CD14-positive monocyte (primary cell): Measurements from ENCODE around the gene KIAA0513. TPM values are rescaled to one million over a fixed set of nuclear protein-coding genes. Genes with fewer than 3 reads are reported as not detected.
A peak's percentile ranks its signal among the peaks of the same experiment; 100 is the strongest.

Experiments used
- DNase-seq, 3 donors: peaks; one replicate each; pipeline ENCODE4 v3.0.0-alpha.2; 2011 to 2022
- H2AFZ ChIP-seq: 2 replicates; pipeline ENCODE4 v1.6.0; 2012; ENCODE audit warnings: mild to moderate bottlenecking, low read depth, low read length, inconsistent platforms; ENCODE audit not compliant: insufficient read depth, poor library complexity, severe bottlenecking
- H3K27ac ChIP-seq, 2 donors: 1 replicate in 1 of 2; 2 replicates in 1 of 2; pipeline ENCODE4 v1.5.1; 2012 to 2013; ENCODE audit warnings: low read length in 2 of 2, control low read depth in 1 of 2, inconsistent platforms in 1 of 2, low read depth in 1 of 2, mild to moderate bottlenecking in 1 of 2
- H3K27me3 ChIP-seq, 2 donors: one replicate each; pipeline versions ENCODE4 v1.6.0 to v1.6.1; 2011 to 2013; ENCODE audit warnings: low read length in 2 of 2; ENCODE audit not compliant: control insufficient read depth in 2 of 2, insufficient read depth in 2 of 2
- H3K36me3 ChIP-seq, 2 donors: replicated peaks in 1 of 2; 1 replicate in 1 of 2; 2 replicates in 1 of 2; pipeline versions ENCODE4 v1.5.1 to v1.6.1; 2012 to 2013; ENCODE audit warnings: low read length in 2 of 2, control low read depth in 1 of 2, inconsistent platforms in 1 of 2, mild to moderate bottlenecking in 1 of 2; ENCODE audit not compliant: insufficient read depth in 2 of 2, control insufficient read depth in 1 of 2
- H3K4me1 ChIP-seq, 2 donors: 1 replicate in 1 of 2; 2 replicates in 1 of 2; pipeline versions ENCODE4 v1.5.1 to v1.6.1; 2012 to 2013; ENCODE audit warnings: low read length in 2 of 2, control low read depth in 1 of 2, inconsistent platforms in 1 of 2, mild to moderate bottlenecking in 1 of 2, moderate library complexity in 1 of 2; ENCODE audit not compliant: insufficient read depth in 2 of 2, control insufficient read depth in 1 of 2
- H3K4me2 ChIP-seq: replicated peaks from 2 replicates; pipeline ENCODE3; 2012; ENCODE audit warnings: low read length, moderate library complexity, mild to moderate bottlenecking; ENCODE audit not compliant: poor library complexity, severe bottlenecking; ENCODE audit errors: extremely low read depth
- H3K4me3 ChIP-seq, 3 experiments: fragments of 200-600 bp in 1 of 3; sonication (generic) in 1 of 3; replicated peaks in 1 of 3; 1 replicate in 2 of 3; 2 replicates in 1 of 3; pipeline ENCODE4 v1.5.1; 2011 to 2013; ENCODE audit warnings: low read length in 3 of 3, mild to moderate bottlenecking in 3 of 3, control low read depth in 2 of 3, low read depth in 2 of 3, inconsistent platforms in 1 of 3, moderate library complexity in 1 of 3
- H3K79me2 ChIP-seq: 2 replicates; pipeline ENCODE4 v1.6.0; 2012; ENCODE audit warnings: mild to moderate bottlenecking, control low read depth, inconsistent platforms, low read length, moderate library complexity; ENCODE audit not compliant: insufficient read depth
- H3K9ac ChIP-seq: 2 replicates; pipeline ENCODE4 v1.6.0; 2017; ENCODE audit warnings: low read length, mild to moderate bottlenecking; ENCODE audit not compliant: insufficient read depth, poor library complexity, severe bottlenecking
- H3K9me3 ChIP-seq, 2 donors: replicated peaks in 1 of 2; 1 replicate in 1 of 2; 2 replicates in 1 of 2; pipeline versions ENCODE4 v1.5.1 to v1.6.1; 2012 to 2013; ENCODE audit warnings: low read length in 2 of 2, control low read depth in 1 of 2; ENCODE audit not compliant: control insufficient read depth in 1 of 2, insufficient read depth in 1 of 2
- H4K20me1 ChIP-seq: 2 replicates; pipeline ENCODE4 v1.6.0; 2012; ENCODE audit warnings: mild to moderate bottlenecking, low read length, control low read depth, moderate library complexity; ENCODE audit not compliant: insufficient read depth
- H3K27ac Mint-ChIP-seq, 7 donors: one replicate each; pipeline ENCODE4 v1.8.0; 2020; ENCODE audit warnings: mild to moderate bottlenecking in 7 of 7, mixed read lengths in 7 of 7, moderate library complexity in 6 of 7, inconsistent platforms in 2 of 7
- H3K27me3 Mint-ChIP-seq, 3 donors: one replicate each; pipeline ENCODE4 v1.8.0; 2021 to 2022; ENCODE audit warnings: low read depth in 3 of 3, mild to moderate bottlenecking in 3 of 3, mixed read lengths in 3 of 3, moderate library complexity in 3 of 3, inconsistent platforms in 1 of 3
- H3K36me3 Mint-ChIP-seq, 2 donors: one replicate each; pipeline ENCODE4 v1.8.0; 2020; ENCODE audit warnings: mixed read lengths in 2 of 2, inconsistent platforms in 1 of 2, mild to moderate bottlenecking in 1 of 2
- H3K4me1 Mint-ChIP-seq: one replicate; pipeline ENCODE4 v1.8.0; 2020; ENCODE audit warnings: mild to moderate bottlenecking, mixed read lengths
- H3K4me3 Mint-ChIP-seq, 2 donors: one replicate each; pipeline ENCODE4 v1.8.0; 2020; ENCODE audit warnings: mild to moderate bottlenecking in 2 of 2, mixed read lengths in 2 of 2, moderate library complexity in 1 of 2
- H3K9me3 Mint-ChIP-seq, 7 donors: one replicate each; pipeline ENCODE4 v1.8.0; 2020 to 2022; ENCODE audit warnings: mixed read lengths in 7 of 7, mild to moderate bottlenecking in 6 of 7, moderate library complexity in 6 of 7, inconsistent platforms in 2 of 7
- WGBS: methylation state at CpG from one replicate; pipeline ENCODE4 v1.1.5; 2013; ENCODE audit warnings: missing lambda C conversion rate; ENCODE audit not compliant: insufficient coverage; 5-methylcytosine and 5-hydroxymethylcytosine counted together
- intact Hi-C, 2 donors: fragments of 100-400 bp; cut with micrococcal nuclease; formaldehyde crosslinking; loops; one replicate each; pipeline versions ENCODE4 v1.15.0 to v1.15.1; 2023
- polyA plus RNA-seq, 3 donors: library from polyadenylated mRNA; depleted of rRNA in 1 of 3; unstranded in 2 of 3; stranded (reverse) in 1 of 3; fragments of 300-500 nt in 2 of 3; fragments of >200 nt in 1 of 3; fragmentation: Illumina TruSeq in 2 of 3; gene quantifications; 1 replicate in 2 of 3; 2 replicates in 1 of 3; pipeline ENCODE4 v1.2.3, GENCODE V29; 2012 to 2021
- TF ChIP-seq, protein P1 (sequence below): fragments of 200-600 bp; IDR thresholded peaks from one replicate; pipeline ENCODE4 v1.8.0; 2022; ENCODE audit warnings: antibody characterized with exemption, mild to moderate bottlenecking

KIAA0513 gene
- polyA plus RNA-seq, 3 donors: 21.4 to 77.5 (median 32.7) TPM

DNA sequence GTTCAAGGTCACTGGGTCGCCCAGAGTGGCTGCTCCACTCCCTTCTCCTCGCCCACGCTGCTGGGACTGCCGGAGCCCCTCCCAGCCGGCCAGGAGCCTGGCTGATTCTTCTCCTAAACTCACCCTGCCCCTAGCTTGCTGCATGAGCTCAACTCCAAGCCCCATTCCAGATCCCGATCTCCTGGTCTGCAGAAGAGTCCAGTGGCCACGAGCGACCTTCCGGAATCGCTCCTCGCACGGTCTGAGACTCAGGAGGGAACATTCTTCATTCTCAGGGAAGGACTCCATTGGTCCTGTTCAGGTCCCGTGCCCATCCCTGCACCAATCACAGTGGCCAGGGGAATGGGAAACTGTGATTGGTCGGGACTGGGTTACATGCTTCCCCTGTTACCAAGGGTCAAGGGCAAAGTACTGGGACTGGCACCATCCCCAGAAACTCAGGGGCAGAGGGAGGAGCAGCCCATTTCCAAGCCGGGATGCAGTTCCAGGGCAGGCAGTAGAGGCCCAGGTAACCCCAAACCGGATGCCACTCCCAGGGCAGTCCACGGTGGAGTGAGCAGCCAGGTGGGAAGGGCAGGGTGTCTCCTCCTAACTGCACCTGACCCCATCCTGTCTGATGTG lies 109.2 kb downstream of the KIAA0513 start:
- H3K27me3 ChIP-seq: no peaks in the 10 kb centered on the region
- peaks cover 43% of the 10 kb centered on the region for H3K4me1 Mint-ChIP-seq

DNA sequence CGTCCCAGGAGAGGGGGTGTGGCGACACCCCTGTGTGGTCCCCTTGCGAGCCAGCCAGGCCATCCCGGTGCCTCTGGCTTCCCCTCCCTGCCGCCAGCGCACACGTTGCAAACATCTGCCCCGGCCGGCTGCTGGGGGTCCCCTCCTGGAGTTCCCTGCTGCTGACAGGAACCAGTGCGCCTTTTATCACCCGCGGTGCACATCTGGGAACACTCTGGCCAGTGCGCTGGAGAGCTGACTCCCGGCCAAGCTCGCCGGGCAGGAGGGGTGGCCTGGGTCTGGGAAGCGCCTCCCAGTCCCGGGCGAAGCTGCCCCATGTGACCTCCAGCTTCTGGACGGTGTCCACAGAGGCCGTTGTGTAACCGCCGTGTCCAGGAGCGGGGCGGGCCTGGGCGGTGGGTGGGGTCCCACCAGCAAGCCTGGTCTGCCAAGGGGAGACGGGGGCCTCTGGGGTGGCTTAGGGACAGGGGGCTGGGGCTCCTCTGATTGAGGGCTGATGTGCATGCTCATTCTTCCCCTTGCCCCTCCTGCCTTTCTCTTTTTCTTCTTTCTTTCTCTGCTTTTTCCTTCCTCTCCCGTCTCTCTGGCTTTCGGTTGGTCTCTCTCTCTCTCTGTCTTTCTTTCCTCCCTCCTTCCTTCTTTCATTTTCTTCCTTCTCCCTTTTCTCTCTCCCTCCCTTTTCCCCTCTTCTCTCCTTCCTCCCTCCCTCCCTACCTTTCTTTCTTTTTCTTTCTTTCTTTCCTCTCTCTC lies 109.9 kb downstream of the KIAA0513 start:
- peak overlapping the region; percentile 81 for H2AFZ ChIP-seq
- no peaks in the 10 kb centered on the region for H3K27me3 ChIP-seq
- Mint-ChIP-seq H3K4me1 (peaks cover 43% of the 10 kb centered on the region), H3K9me3 (peaks cover 2 to 8% (median 5%) of the 10 kb centered on the region in 7 donors), H3K27ac (peak overlapping the region; percentile 94 to 97 (median 96)), H3K36me3 (peaks cover 1 to 3% of the 10 kb centered on the region in 2 donors), H3K27me3 (peaks cover 8 to 19% (median 17%) of the 10 kb centered on the region in 3 donors), H3K4me3 (peak overlapping the region; percentile 79 to 91)
- intact Hi-C loops: no loop called here
- TF ChIP-seq, protein P1, sequence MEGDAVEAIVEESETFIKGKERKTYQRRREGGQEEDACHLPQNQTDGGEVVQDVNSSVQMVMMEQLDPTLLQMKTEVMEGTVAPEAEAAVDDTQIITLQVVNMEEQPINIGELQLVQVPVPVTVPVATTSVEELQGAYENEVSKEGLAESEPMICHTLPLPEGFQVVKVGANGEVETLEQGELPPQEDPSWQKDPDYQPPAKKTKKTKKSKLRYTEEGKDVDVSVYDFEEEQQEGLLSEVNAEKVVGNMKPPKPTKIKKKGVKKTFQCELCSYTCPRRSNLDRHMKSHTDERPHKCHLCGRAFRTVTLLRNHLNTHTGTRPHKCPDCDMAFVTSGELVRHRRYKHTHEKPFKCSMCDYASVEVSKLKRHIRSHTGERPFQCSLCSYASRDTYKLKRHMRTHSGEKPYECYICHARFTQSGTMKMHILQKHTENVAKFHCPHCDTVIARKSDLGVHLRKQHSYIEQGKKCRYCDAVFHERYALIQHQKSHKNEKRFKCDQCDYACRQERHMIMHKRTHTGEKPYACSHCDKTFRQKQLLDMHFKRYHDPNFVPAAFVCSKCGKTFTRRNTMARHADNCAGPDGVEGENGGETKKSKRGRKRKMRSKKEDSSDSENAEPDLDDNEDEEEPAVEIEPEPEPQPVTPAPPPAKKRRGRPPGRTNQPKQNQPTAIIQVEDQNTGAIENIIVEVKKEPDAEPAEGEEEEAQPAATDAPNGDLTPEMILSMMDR: no peak
- DNase-seq: peak; percentile 62 to 71 (median 65)
- WGBS: under 1% methylated on average over 21 of the region's 29 CpGs
- peak overlapping the region; percentile 58 for H3K9ac ChIP-seq
- H4K20me1 ChIP-seq: no peaks in the 10 kb centered on the region
- no peaks in the 10 kb centered on the region for H3K36me3 ChIP-seq
- peak overlapping the region; percentile 84 to 88 for H3K27ac ChIP-seq
- H3K4me3 ChIP-seq: peak overlapping the region; percentile 44 to 80 (median 55)
- H3K4me1 ChIP-seq: peaks cover 38 to 45% of the 10 kb centered on the region in 2 donors
- H3K4me2 ChIP-seq: peak overlapping the region; percentile 81
- no peaks in the 10 kb centered on the region for H3K79me2 ChIP-seq
- no peaks in the 10 kb centered on the region for H3K9me3 ChIP-seq

More for the DNA sequence above, 109.2 kb downstream of the KIAA0513 start:
- Histone ChIP-seq H3K4me2 (peak overlapping the region; percentile 81), H2AFZ (peak overlapping the region; percentile 81), H4K20me1 (no peaks in the 10 kb centered on the region), H3K9ac (peak overlapping the region; percentile 58), H3K4me1 (peaks cover 38 to 45% of the 10 kb centered on the region in 2 donors), H3K4me3 (peak overlapping the region; percentile 44 to 80 (median 55)), H3K27ac (peak overlapping the region; percentile 84 to 88), H3K79me2 (no peaks in the 10 kb centered on the region), H3K36me3 (no peaks in the 10 kb centered on the region), H3K9me3 (no peaks in the 10 kb centered on the region)
- WGBS: 72% methylated on average over 14 of the region's 17 CpGs
- intact Hi-C loops: no loop called here
- H3K36me3 Mint-ChIP-seq: peaks cover 2 to 3% of the 10 kb centered on the region in 2 donors
- TF ChIP-seq, protein P1: no peak
- DNase-seq: peak; percentile 46 to 50 (median 50)
- peak overlapping the region; percentile 94 to 97 (median 96) for H3K27ac Mint-ChIP-seq
- H3K4me3 Mint-ChIP-seq: peak overlapping the region; percentile 79 to 91
- H3K27me3 Mint-ChIP-seq: peaks cover 8 to 13% (median 13%) of the 10 kb centered on the region in 3 donors
- peaks cover 2 to 8% (median 5%) of the 10 kb centered on the region in 7 donors for H3K9me3 Mint-ChIP-seq
